Uterus (tissue), 2 donors: ENCODE measurements around the gene THOC1.

ENCODE experiments used
- POLR2A ChIP-seq, 2 donors: fragments of 450-650 bp; IDR thresholded peaks; one replicate each; pipeline ENCODE4 v1.6.1; 2016; ENCODE audit warnings: antibody characterized with exemption in 2 of 2, mild to moderate bottlenecking in 1 of 2, moderate library complexity in 1 of 2
- TF ChIP-seq, protein P1 (sequence below), 4 experiments: fragments of 200-600 bp in 2 of 4; fragments of 450-650 bp in 2 of 4; sonication (generic) in 2 of 4; IDR thresholded peaks; one replicate each; pipeline ENCODE4 v1.5.1; 2016 to 2019; ENCODE audit warnings: antibody characterized with exemption in 4 of 4, mild to moderate bottlenecking in 2 of 4, moderate library complexity in 1 of 4

DNA sequence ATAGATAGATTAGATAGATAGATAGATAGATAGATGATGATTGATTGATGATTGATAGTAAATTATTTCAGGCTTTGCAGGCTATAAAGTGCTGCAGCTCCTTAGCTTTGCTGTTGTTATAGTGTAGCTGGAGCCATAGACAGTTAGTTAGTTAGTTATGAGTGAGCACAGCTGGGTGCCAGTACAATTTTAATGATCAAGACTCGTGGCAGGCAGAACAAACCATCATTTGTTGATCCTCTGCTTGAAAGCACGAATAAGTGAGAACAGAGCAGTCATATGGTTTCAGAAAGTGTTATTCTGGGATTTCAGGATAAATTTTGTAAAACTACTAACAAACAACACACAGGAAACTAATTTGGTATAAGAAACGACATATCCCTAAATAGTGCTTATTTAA lies 53.9 kb downstream of the THOC1 start:
- TF ChIP-seq, protein P1, sequence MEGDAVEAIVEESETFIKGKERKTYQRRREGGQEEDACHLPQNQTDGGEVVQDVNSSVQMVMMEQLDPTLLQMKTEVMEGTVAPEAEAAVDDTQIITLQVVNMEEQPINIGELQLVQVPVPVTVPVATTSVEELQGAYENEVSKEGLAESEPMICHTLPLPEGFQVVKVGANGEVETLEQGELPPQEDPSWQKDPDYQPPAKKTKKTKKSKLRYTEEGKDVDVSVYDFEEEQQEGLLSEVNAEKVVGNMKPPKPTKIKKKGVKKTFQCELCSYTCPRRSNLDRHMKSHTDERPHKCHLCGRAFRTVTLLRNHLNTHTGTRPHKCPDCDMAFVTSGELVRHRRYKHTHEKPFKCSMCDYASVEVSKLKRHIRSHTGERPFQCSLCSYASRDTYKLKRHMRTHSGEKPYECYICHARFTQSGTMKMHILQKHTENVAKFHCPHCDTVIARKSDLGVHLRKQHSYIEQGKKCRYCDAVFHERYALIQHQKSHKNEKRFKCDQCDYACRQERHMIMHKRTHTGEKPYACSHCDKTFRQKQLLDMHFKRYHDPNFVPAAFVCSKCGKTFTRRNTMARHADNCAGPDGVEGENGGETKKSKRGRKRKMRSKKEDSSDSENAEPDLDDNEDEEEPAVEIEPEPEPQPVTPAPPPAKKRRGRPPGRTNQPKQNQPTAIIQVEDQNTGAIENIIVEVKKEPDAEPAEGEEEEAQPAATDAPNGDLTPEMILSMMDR (IDR thresholded peaks at IDR 0.05), result no peak
- TF ChIP-seq POLR2A (IDR thresholded peaks at IDR 0.05), result no peak
